Spleen (tissue), 11 donors: ENCODE data around the gene TPBG. TPM values are rescaled to one million over a fixed set of nuclear protein-coding genes. Genes with fewer than 3 reads are reported as not detected.

Experiments
- DNase-seq: peaks from one replicate; pipeline ENCODE4 v3.0.0-alpha.2; 2020
- H3K27ac ChIP-seq, 8 donors: fragments of 200-600 bp; sonication (generic) in 7 of 8; 1 replicate in 4 of 8; 2 replicates in 4 of 8; pipeline versions ENCODE4 v1.5.0 to v1.8.0; 2016 to 2021; ENCODE audit warnings: inconsistent platforms in 4 of 8, mild to moderate bottlenecking in 4 of 8, moderate library complexity in 1 of 8
- H3K27me3 ChIP-seq, 7 donors: fragments of 200-600 bp; sonication (generic) in 6 of 7; replicated peaks in 1 of 7; 1 replicate in 4 of 7; 2 replicates in 3 of 7; pipeline versions ENCODE4 v1.5.0 to v1.8.0; 2016 to 2021; ENCODE audit warnings: inconsistent platforms in 3 of 7, mild to moderate bottlenecking in 1 of 7
- H3K36me3 ChIP-seq, 6 donors: fragments of 200-600 bp; sonication (generic) in 5 of 6; 1 replicate in 4 of 6; 2 replicates in 2 of 6; pipeline versions ENCODE4 v1.5.0 to v1.8.0; 2016 to 2021; ENCODE audit warnings: inconsistent platforms in 2 of 6
- H3K4me1 ChIP-seq, 6 donors: fragments of 200-600 bp; sonication (generic) in 5 of 6; 1 replicate in 3 of 6; 2 replicates in 3 of 6; pipeline versions ENCODE4 v1.5.0 to v1.8.0; 2016 to 2021; ENCODE audit warnings: inconsistent platforms in 3 of 6
- H3K4me3 ChIP-seq, 8 donors: fragments of 200-600 bp; sonication (generic) in 7 of 8; 1 replicate in 4 of 8; 2 replicates in 4 of 8; pipeline versions ENCODE4 v1.5.0 to v1.8.0; 2016 to 2021; ENCODE audit warnings: inconsistent platforms in 4 of 8, mild to moderate bottlenecking in 4 of 8, moderate library complexity in 2 of 8
- H3K9me3 ChIP-seq, 8 donors: fragments of 200-600 bp; sonication (generic) in 7 of 8; 1 replicate in 4 of 8; 2 replicates in 4 of 8; pipeline versions ENCODE4 v1.5.0 to v1.8.0; 2016 to 2021; ENCODE audit warnings: inconsistent platforms in 4 of 8
- POLR2A ChIP-seq, 3 donors: fragments of 450-650 bp; IDR thresholded peaks; one replicate each; pipeline ENCODE4 v1.5.1; 2017; ENCODE audit warnings: antibody characterized with exemption in 3 of 3, mild to moderate bottlenecking in 1 of 3
- POLR2AphosphoS5 ChIP-seq, 3 donors: sonication (generic); formaldehyde crosslinking; IDR thresholded peaks; one replicate each; pipeline ENCODE4 v1.5.1; 2017; ENCODE audit warnings: antibody characterized with exemption in 3 of 3
- WGBS, 5 donors: extraction: QIAGEN DNeasy Blood & Tissue Kit in 3 of 5; methylation state at CpG; one replicate each; pipeline versions ENCODE4 v1.1.5 to v1.1.7; 2013 to 2018; 5-methylcytosine and 5-hydroxymethylcytosine counted together
- intact Hi-C: fragments of 100-400 bp; cut with DNase I; formaldehyde crosslinking; loops from one replicate; pipeline ENCODE4 v1.15.0; 2023; ENCODE audit warnings: low total_unique reads
- polyA plus RNA-seq, 3 donors: library from polyadenylated mRNA; stranded (reverse); fragments of 200-250 nt; gene quantifications; one replicate each; pipeline ENCODE4 v1.2.1, GENCODE V29; 2013
- total RNA-seq, 7 donors: library from RNA; depleted of rRNA in 3 of 7; stranded (reverse); fragments of >200 nt in 3 of 7; fragmentation: NEBNext Ultra II Directional in 4 of 7; extraction: Animal tissue kit (Norgen Biotek cat#: 25700) in 4 of 7; gene quantifications; one replicate each; pipeline versions ENCODE4 v1.1.0 to v1.2.1, GENCODE V29; 2016 to 2021
- TF ChIP-seq, protein P1 (sequence below), 11 experiments: fragments of 200-600 bp in 7 of 11; fragments of 450-650 bp in 4 of 11; sonication (generic) in 4 of 11; IDR thresholded peaks in 8 of 11; conservative IDR thresholded peaks in 3 of 11; 1 replicate in 7 of 11; 2 replicates in 4 of 11; pipeline versions ENCODE4 v1.4.0 to v1.8.0; 2016 to 2021; ENCODE audit warnings: antibody characterized with exemption in 11 of 11, inconsistent platforms in 4 of 11, mild to moderate bottlenecking in 1 of 11
- donor health status: healthy with polysubstance abuse.
- donor health status: DM: no; HTN: no; CAD: no; lungs with moderate emphysema.
- donor health status: DM: no; HTN: no; CAD: no.
- donor health status: Bipolar disorder and iron deficiency.
- donor health status: healthy.
- donor health status: DM: no; HTN: no; CAD: no.
- donor health status: DM: yes; HTN: yes; CAD: no.

Gene TPBG
- total and polyA plus RNA-seq, 10 donors: 2.5 to 21.6 (median 12.2) TPM

DNA sequence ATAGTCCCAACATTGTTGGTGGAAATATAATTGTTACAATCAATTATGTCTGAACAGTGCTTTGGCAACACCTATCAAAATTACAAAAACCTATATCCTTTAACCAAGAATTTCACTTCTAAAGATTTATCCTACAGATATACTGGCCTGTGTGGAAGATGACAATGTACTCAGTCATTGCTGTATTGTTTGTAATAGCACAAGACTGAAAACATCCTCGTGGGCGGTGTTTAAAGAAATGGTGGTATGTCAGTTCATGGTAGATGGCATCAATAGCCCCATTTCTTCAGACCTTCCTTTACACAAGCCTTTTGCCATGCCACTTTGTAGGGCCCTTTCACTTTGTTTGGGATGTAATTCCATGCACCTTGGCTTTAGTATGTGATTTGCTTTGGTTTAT is 9.8 kb upstream of the TPBG start:
- Histone ChIP-seq H3K4me1 (no peaks in the 10 kb centered on the region), H3K27ac (no peak overlapping the region), H3K36me3 (no peaks in the 10 kb centered on the region), H3K27me3 (peaks cover 0 to 14% (median 0%) of the 10 kb centered on the region in 7 donors), H3K9me3 (no peaks in the 10 kb centered on the region), H3K4me3 (no peak overlapping the region)
- WGBS, 5 donors: 88 to 96% (median 90%) methylated on average over 2 of the region's 2 CpGs
- no peak for DNase-seq
- intact Hi-C loops: no loop called here
- TF ChIP-seq POLR2A (IDR thresholded peaks at IDR 0.05) (no peak), POLR2AphosphoS5 (IDR thresholded peaks at IDR 0.05) (no peak)
- TF ChIP-seq, protein P1, sequence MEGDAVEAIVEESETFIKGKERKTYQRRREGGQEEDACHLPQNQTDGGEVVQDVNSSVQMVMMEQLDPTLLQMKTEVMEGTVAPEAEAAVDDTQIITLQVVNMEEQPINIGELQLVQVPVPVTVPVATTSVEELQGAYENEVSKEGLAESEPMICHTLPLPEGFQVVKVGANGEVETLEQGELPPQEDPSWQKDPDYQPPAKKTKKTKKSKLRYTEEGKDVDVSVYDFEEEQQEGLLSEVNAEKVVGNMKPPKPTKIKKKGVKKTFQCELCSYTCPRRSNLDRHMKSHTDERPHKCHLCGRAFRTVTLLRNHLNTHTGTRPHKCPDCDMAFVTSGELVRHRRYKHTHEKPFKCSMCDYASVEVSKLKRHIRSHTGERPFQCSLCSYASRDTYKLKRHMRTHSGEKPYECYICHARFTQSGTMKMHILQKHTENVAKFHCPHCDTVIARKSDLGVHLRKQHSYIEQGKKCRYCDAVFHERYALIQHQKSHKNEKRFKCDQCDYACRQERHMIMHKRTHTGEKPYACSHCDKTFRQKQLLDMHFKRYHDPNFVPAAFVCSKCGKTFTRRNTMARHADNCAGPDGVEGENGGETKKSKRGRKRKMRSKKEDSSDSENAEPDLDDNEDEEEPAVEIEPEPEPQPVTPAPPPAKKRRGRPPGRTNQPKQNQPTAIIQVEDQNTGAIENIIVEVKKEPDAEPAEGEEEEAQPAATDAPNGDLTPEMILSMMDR (IDR thresholded peaks at IDR 0.05 in 8 of 11, conservative IDR thresholded peaks at IDR 0.05 in 3 of 11): no peak

DNA sequence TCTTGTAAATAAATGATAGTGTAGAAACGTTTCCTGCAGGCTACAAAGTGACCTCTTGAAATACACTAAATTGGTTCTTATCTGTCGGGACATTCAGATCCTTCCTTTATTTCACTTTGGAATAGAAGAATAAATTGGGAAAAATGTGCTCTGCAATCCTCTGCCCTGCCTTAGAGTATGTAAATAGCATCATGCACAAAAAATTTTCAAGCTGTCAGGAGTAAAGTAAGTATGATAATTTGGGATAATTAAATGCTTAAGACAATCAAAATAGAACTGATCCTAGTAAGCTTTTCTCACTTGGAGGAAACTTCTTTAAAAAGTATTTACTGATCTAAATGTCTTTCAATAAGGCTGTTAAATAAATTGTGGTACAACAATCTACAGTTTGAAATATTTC is 3.1 kb upstream of the TPBG start:
- Histone ChIP-seq H3K4me3 (no peak overlapping the region), H3K4me1 (peaks cover 5 to 28% (median 25%) of the 10 kb centered on the region in 6 donors), H3K9me3 (no peaks in the 10 kb centered on the region), H3K27ac (no peak overlapping the region), H3K36me3 (no peaks in the 10 kb centered on the region), H3K27me3 (peaks cover 0 to 61% (median 27%) of the 10 kb centered on the region in 7 donors)
- no peak for DNase-seq
- TF ChIP-seq POLR2A (IDR thresholded peaks at IDR 0.05) (no peak), POLR2AphosphoS5 (IDR thresholded peaks at IDR 0.05) (no peak)
- TF ChIP-seq, protein P1 (IDR thresholded peaks at IDR 0.05 in 8 of 11, conservative IDR thresholded peaks at IDR 0.05 in 3 of 11): no peak
- intact Hi-C loops: no loop called here
- WGBS, 5 donors: 56 to 67% (median 62%) methylated on average over 2 of the region's 2 CpGs

DNA sequence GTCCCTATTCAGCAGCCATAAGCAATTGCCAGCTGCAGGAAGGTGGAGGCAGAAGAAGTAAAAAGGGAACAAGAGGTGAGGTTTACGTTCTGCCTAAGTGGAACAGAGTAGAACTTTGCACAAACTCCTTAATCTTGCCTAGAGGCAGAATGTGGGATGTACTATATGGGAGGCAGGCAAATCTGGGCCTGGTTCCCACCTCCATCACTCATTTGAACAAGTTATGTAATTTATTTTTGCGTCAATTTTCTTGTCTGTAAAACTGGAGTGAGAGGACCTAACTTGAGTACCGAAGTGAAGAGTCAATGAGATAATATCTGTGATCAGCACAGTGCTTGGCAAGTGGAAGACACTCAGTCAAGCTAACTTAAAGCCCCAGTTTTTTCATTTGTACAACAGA is 2.0 kb upstream of the TPBG start:
- H3K9me3 ChIP-seq: no peaks in the 10 kb centered on the region
- TF ChIP-seq, protein P1 (IDR thresholded peaks at IDR 0.05 in 8 of 11, conservative IDR thresholded peaks at IDR 0.05 in 3 of 11): no peak
- TF ChIP-seq POLR2AphosphoS5 (IDR thresholded peaks at IDR 0.05) (no peak), POLR2A (IDR thresholded peaks at IDR 0.05) (no peak)
- DNase-seq: no peak
- no peak overlapping the region for H3K27ac ChIP-seq
- H3K27me3 ChIP-seq: peaks cover 0 to 72% (median 30%) of the 10 kb centered on the region in 7 donors
- WGBS, 5 donors: 65 to 80% (median 73%) methylated on average over 3 of the region's 3 CpGs
- H3K4me1 ChIP-seq: peaks cover 5 to 32% (median 27%) of the 10 kb centered on the region in 6 donors
- intact Hi-C loops: no loop called here
- no peaks in the 10 kb centered on the region for H3K36me3 ChIP-seq
- H3K4me3 ChIP-seq: no peak overlapping the region

DNA sequence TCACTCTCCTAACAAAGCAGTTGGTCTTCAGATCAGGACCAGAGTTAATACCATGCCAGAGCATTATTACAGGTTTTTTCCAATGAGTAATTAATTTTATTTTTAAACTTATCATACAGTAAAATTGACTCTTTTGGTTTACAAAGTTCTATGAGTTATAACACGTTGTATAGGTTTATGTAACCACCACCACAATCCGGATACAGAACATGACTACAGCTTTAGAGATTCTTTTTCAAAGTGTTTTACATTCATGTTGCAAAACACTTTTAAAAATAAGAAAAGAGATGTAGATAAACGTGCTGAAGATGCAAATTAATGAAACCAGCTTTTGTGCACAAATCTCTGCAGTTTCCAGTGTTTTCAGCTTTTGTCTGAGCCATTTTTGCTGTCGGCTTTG is 1.5 kb upstream of the TPBG start:
- peaks cover 0 to 72% (median 30%) of the 10 kb centered on the region in 7 donors for H3K27me3 ChIP-seq
- 51 to 60% (median 56%) methylated on average over 4 of the region's 4 CpGs for WGBS, 5 donors
- no peaks in the 10 kb centered on the region for H3K36me3 ChIP-seq
- no peak for DNase-seq
- TF ChIP-seq, protein P1 (IDR thresholded peaks at IDR 0.05 in 8 of 11, conservative IDR thresholded peaks at IDR 0.05 in 3 of 11): no peak
- no peak for TF ChIP-seq POLR2A (IDR thresholded peaks at IDR 0.05)
- no peak for TF ChIP-seq POLR2AphosphoS5 (IDR thresholded peaks at IDR 0.05)
- H3K27ac ChIP-seq: no peak overlapping the region
- H3K9me3 ChIP-seq: no peaks in the 10 kb centered on the region
- H3K4me3 ChIP-seq: no peak overlapping the region
- intact Hi-C loops: no loop called here
- H3K4me1 ChIP-seq: peaks cover 5 to 32% (median 27%) of the 10 kb centered on the region in 6 donors
